Measurements from ENCODE around the gene NRP2.

DNA sequence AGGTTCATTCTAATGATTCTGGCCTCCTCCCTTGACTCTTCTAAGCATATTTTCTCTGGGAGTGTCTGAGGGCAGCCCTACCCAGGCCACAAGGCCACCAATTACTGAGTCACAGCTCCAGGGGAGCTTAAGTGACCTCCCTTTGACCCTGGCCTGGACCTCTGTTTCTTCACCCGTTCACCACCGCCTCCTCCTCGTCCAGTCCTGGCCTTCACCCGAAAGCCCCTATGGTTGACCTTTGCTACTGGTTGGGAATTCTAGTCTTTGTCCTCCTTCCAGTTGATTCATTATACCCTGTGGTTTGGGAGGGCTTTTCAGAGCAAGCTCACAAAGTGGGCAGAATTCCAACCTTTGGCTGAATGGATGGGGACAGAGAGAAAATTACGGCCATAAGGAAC, 72.6 kb downstream of the NRP2 start:
- TF ChIP-seq, protein P1, sequence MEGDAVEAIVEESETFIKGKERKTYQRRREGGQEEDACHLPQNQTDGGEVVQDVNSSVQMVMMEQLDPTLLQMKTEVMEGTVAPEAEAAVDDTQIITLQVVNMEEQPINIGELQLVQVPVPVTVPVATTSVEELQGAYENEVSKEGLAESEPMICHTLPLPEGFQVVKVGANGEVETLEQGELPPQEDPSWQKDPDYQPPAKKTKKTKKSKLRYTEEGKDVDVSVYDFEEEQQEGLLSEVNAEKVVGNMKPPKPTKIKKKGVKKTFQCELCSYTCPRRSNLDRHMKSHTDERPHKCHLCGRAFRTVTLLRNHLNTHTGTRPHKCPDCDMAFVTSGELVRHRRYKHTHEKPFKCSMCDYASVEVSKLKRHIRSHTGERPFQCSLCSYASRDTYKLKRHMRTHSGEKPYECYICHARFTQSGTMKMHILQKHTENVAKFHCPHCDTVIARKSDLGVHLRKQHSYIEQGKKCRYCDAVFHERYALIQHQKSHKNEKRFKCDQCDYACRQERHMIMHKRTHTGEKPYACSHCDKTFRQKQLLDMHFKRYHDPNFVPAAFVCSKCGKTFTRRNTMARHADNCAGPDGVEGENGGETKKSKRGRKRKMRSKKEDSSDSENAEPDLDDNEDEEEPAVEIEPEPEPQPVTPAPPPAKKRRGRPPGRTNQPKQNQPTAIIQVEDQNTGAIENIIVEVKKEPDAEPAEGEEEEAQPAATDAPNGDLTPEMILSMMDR (conservative IDR thresholded peaks at IDR 0.05; ENCODE audit: low read length): no peak
- no peak for TF ChIP-seq EZH2phosphoT487 (IDR thresholded peaks at IDR 0.05; ENCODE audit: borderline replicate concordance)
